Activated T-cell treated with anti-CD3 and anti-CD28 coated beads, Interleukin-2, amount 50 U/mL, for 4 hours (primary cell): ENCODE results near the gene IGFN1. TPM values are rescaled to one million over a fixed set of nuclear protein-coding genes. Genes with fewer than 3 reads are reported as not detected.

Experiments
- ATAC-seq, 2 donors: fragments of 200-7000 bp; cut with Tn5 transposase; one replicate each; pipeline ENCODE4 v1.10.0; 2021
- DNase-seq: peaks from one replicate; pipeline ENCODE4 v3.0.0-alpha.2; 2020
- H3K27me3 Mint-ChIP-seq: one replicate; pipeline ENCODE4 v1.8.0; 2021; ENCODE audit warnings: low read depth, mixed read lengths
- H3K36me3 Mint-ChIP-seq: one replicate; pipeline ENCODE4 v1.8.0; 2022; ENCODE audit warnings: mixed read lengths; ENCODE audit not compliant: insufficient read depth
- H3K4me1 Mint-ChIP-seq: one replicate; pipeline ENCODE4 v1.8.0; 2021; ENCODE audit warnings: low read depth, mixed read lengths
- H3K4me3 Mint-ChIP-seq: one replicate; pipeline ENCODE4 v1.8.0; 2021; ENCODE audit warnings: mild to moderate bottlenecking, moderate library complexity, mixed read lengths
- H3K9me3 Mint-ChIP-seq: one replicate; pipeline ENCODE4 v1.8.0; 2021; ENCODE audit warnings: mixed read lengths
- total RNA-seq, 3 donors: library from RNA; stranded (reverse); gene quantifications; one replicate each; pipeline ENCODE4 v1.2.1, GENCODE V29; 2021

Gene IGFN1
- total RNA-seq, 3 donors from 2014 or later, result not detected

DNA sequence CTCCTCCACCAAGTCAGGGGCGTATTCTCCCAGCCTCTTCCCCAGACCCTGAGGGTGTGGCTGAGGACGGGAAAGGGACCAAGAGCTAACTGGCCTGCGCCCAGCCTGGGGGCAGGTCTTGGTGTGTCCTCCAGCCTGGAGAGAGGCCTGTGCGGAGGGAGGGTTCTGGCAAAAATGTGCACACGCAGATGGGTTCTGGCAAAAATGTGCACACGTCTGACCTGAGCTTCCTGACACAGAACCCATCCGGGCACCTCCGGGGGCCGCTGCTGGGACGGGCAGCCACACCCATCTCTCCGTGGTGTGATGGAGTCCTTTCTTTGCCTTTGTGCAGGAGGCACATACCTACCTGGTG lies 69.6 kb downstream of the IGFN1 start:
- no peaks in the 10 kb centered on the region for H3K9me3 Mint-ChIP-seq
- peaks cover 3% of the 10 kb centered on the region for H3K4me1 Mint-ChIP-seq
- no peaks in the 10 kb centered on the region for H3K36me3 Mint-ChIP-seq
- no peak for ATAC-seq
- H3K27me3 Mint-ChIP-seq, result peaks cover 32% of the 10 kb centered on the region
- H3K4me3 Mint-ChIP-seq, result no peak overlapping the region
- no peak for DNase-seq

DNA sequence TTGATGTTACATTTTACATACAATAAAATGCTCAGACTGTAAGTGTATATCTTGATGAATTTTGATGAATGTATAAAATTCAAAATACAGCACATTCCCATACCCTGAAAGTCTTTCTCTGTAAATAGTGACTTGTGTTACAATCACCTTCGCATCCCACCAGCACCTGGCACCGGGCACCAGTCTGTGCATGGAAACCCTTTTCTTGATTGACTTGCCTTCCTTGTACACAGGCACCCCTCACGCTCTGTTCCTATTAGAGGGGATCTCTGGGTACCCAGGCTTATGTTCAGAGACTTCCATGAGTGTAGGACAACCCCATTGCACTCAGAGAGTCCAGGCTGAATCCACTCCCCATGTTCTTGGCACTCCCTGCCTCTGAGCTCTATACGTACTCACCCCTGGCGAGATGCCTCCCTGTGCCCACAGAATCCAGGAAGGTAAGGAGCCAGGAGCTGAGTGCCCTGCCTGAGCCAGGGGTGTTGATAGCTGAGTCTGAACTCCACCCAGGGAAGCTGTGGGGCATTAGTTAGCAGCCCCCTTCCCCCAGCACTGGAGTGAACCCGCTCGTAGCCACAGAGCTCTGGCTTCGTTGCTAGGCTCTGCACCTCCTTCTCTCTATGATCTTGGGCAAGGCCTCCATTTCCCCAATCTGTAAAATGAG lies 70.2 kb downstream of the IGFN1 start:
- H3K9me3 Mint-ChIP-seq, result no peaks in the 10 kb centered on the region
- H3K4me3 Mint-ChIP-seq, result no peak overlapping the region
- H3K27me3 Mint-ChIP-seq, result peaks cover 35% of the 10 kb centered on the region
- ATAC-seq (no peak), DNase-seq (no peak)
- H3K4me1 Mint-ChIP-seq, result peaks cover 3% of the 10 kb centered on the region
- H3K36me3 Mint-ChIP-seq, result no peaks in the 10 kb centered on the region

DNA sequence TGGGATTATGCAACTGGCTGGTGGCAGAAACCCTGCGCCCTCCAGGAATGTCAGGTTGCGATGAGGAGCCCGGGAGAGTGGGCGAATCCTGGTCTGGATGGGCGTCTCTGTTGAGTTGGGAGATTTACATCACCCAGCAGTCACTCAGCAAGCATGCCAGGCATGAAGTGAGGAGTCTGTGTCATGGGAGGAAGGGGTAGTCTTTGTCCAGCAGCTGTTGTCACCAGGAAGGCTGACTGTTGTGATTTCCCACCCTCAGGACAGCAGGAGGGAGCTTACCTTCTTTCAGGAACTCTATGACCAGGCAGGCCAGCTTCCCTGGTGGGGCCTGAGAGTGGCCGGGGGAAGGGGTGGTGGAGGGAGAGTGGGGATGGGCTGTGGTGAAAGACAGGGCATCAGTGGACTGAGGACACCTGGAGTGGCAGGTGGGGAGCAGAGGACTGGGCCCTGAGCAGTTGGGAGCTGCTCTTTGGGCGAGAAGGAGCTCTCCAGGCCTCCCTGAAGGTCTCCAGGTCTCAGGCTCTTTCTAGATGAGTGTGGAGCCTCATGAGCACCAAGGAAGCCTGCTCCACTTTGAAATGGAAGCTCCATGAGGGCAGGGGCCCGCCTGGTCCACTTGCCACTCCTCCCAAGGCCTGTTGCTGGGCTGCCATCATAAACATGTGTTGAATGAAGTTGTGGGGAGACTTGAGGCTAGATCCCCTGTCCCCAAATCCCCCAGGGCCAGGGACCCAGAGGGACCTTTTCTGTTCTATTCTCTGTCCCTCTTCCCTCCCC lies 71.3 kb downstream of the IGFN1 start:
- no peak for DNase-seq
- no peak for ATAC-seq
- H3K36me3 Mint-ChIP-seq, result no peaks in the 10 kb centered on the region
- H3K4me1 Mint-ChIP-seq, result peaks cover 3% of the 10 kb centered on the region
- no peak overlapping the region for H3K4me3 Mint-ChIP-seq
- H3K9me3 Mint-ChIP-seq, result no peaks in the 10 kb centered on the region
- peaks cover 39% of the 10 kb centered on the region for H3K27me3 Mint-ChIP-seq

DNA sequence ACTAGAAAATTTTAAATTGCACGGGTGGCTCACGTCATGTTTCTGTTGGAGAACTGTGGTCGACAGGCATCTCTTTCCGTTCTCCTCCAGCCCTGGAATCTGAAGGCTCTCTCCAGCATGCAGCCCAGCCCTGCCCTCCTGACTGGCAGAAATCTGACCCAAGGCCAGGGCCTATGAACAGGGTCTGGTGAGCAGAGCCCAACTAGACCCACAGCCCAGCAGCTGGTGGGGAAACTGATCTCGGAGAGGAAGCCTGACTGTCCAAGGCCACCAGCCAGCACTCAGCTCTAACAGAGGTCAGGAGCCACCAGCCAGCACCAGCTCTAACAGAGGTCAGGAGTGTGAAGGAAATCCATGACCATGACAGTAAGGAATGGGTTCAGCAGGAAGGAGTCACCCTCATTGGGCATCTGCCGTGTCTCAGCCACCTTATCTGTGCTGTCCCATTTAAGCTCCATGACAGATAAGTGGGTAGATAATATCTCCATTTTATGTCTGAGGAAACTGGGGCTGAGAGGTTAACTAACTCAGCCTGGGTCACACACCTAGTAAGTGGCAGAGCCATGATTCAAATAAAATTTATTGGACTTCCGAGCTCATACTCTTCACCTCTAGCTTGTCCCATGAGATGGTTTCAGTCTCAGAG lies 72.5 kb downstream of the IGFN1 start:
- peaks cover 45% of the 10 kb centered on the region for H3K27me3 Mint-ChIP-seq
- H3K9me3 Mint-ChIP-seq, result no peaks in the 10 kb centered on the region
- H3K4me1 Mint-ChIP-seq, result peaks cover 3% of the 10 kb centered on the region
- DNase-seq (no peak), ATAC-seq (no peak)
- H3K4me3 Mint-ChIP-seq, result no peak overlapping the region
- H3K36me3 Mint-ChIP-seq, result no peaks in the 10 kb centered on the region

DNA sequence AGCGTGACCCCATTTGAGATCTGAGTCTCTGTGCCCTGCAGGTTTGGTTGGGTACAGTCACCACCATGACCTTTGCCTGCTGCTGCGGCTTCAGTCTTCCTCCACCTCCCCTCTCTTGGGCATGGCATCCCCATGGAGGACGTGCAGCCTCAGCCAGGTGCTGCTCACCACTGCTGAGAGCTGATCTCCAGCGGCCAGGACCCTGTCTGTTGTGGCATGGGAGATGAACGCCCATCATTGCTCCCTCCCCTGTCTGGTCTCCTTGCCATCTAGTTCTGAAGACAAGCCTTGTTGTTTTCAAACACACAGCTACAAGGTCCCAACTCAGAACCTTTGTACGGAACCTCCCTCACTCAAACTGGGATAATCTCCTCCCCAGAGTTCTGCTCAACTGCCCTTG lies 73.4 kb downstream of the IGFN1 start:
- Mint-ChIP-seq H3K4me1 (peaks cover 3% of the 10 kb centered on the region), H3K27me3 (peaks cover 47% of the 10 kb centered on the region), H3K9me3 (no peaks in the 10 kb centered on the region), H3K4me3 (no peak overlapping the region), H3K36me3 (no peaks in the 10 kb centered on the region)
- no peak for DNase-seq
- ATAC-seq, result no peak

DNA sequence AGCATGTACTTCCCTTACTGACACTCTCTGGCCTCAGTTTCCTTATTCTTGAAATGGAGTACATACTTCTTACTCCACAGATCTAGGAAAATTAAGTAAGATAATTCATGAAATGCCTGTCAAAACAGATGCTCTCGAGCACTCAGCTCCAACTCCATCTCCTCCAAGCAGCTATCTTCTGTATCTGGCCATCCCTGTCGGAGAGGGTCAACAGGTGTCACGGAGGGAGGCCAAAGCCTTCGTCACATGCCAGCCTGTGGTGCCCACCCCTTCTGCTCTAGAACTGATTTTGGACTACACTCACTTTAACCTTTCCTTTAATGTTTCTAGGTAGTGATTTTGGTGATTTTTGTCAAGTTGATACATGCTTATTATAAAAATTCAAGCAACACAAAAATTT lies 73.9 kb downstream of the IGFN1 start:
- no peak for ATAC-seq
- H3K4me3 Mint-ChIP-seq, result no peak overlapping the region
- DNase-seq, result no peak
- H3K4me1 Mint-ChIP-seq, result peaks cover 3% of the 10 kb centered on the region
- no peaks in the 10 kb centered on the region for H3K36me3 Mint-ChIP-seq
- H3K27me3 Mint-ChIP-seq, result peaks cover 50% of the 10 kb centered on the region
- H3K9me3 Mint-ChIP-seq, result no peaks in the 10 kb centered on the region

DNA sequence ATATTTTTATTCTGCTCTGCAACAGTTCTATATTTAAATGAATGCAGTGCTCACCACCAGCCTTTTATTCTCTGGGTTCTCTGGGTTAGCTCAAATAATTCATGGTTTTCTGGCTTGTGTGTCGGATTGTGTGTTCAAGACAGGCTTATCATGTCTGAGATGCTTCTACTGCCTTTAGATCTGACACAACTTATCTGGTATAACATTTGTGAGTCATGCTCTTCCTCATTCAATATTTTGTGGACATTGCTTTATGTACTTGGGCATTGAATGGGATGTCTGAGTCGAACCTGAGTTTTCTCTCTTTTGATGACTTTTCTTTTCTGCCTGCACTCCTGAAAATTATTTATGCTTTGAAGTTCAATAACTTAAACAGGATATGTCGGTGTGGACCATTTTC lies 75.1 kb downstream of the IGFN1 start:
- no peaks in the 10 kb centered on the region for H3K36me3 Mint-ChIP-seq
- DNase-seq (no peak), ATAC-seq (no peak)
- H3K9me3 Mint-ChIP-seq, result no peaks in the 10 kb centered on the region
- no peaks in the 10 kb centered on the region for H3K4me1 Mint-ChIP-seq
- no peak overlapping the region for H3K4me3 Mint-ChIP-seq
- peaks cover 49% of the 10 kb centered on the region for H3K27me3 Mint-ChIP-seq

DNA sequence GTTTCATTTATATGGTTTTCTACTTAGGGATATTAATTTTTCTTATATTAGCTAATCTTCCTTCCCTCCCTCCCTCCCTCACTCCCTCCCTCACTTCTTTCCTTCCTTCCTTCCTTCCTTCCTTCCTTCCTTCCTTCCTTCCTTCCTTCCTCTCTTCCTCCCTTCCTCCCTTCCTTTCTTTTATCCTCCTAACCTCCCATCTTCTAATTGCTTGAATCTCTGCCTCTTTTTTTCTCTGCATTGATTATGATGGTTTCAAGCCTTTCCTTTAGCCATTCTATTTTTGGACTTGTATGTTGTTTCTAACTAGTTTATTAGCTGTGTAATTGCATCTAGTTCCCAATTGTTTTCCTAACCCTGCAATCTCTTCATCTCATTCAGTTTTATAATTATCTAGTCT lies 75.7 kb downstream of the IGFN1 start:
- Mint-ChIP-seq H3K27me3 (peaks cover 44% of the 10 kb centered on the region), H3K36me3 (no peaks in the 10 kb centered on the region), H3K4me1 (no peaks in the 10 kb centered on the region), H3K4me3 (no peak overlapping the region), H3K9me3 (no peaks in the 10 kb centered on the region)
- DNase-seq (no peak), ATAC-seq (no peak)

DNA sequence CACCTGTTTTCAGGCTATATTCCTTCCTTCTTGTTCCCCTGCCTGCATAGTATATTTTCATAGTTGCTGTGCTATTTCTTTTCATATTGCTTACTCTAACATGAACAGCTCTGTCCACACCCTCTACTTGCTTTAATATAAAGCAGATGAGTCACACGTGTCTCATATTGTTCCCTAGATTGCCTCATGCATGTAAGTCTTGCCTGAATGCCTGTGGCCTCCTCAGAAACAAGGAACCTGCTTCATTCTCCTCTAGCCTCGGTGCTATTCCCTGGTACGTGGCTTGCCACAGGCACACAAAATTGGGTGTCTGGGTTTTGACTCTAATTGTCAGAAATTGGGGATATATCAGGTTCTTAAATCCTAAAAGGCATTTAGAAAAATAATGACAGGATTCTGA lies 76.2 kb downstream of the IGFN1 start:
- Mint-ChIP-seq H3K9me3 (no peaks in the 10 kb centered on the region), H3K36me3 (no peaks in the 10 kb centered on the region), H3K4me3 (no peak overlapping the region), H3K27me3 (peaks cover 39% of the 10 kb centered on the region), H3K4me1 (no peaks in the 10 kb centered on the region)
- ATAC-seq (no peak), DNase-seq (no peak)

DNA sequence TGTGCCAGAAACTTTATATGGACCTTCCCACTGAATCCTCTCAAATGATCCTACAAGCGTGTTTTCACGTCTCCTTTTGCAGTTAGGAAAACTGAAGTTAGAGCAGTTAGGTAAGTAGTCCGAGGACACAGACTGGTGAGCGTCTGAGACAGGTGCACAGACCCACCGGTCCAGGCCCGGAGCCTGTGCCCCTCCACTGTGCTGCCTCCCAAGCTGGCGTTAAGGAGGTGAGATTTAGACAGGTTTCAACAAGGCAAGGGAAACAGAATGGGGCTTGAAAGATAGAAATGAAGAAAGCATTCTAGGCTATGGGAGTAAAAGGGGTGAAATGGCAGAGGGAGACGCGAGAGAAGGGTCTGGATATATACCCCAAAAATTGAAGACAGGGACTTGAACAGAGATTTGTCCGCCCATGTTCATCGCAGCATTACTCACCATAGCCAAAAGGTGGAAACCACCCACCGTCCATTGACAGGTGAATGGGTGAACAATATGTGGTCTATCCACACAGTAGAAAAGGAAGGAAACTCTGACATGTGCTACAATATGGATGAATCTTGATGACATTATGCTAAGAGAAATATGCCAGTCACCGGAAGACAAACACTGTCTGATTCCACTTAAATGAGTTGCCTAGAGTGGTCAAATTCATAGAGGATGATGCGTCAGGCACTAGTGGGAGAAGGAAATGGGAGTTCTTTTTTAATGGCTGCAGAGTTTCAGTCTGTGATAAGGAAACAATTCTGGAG lies 77.0 kb downstream of the IGFN1 start:
- Mint-ChIP-seq H3K27me3 (peaks cover 38% of the 10 kb centered on the region), H3K4me1 (no peaks in the 10 kb centered on the region), H3K4me3 (no peak overlapping the region), H3K36me3 (no peaks in the 10 kb centered on the region), H3K9me3 (no peaks in the 10 kb centered on the region)
- DNase-seq, result no peak
- no peak for ATAC-seq

DNA sequence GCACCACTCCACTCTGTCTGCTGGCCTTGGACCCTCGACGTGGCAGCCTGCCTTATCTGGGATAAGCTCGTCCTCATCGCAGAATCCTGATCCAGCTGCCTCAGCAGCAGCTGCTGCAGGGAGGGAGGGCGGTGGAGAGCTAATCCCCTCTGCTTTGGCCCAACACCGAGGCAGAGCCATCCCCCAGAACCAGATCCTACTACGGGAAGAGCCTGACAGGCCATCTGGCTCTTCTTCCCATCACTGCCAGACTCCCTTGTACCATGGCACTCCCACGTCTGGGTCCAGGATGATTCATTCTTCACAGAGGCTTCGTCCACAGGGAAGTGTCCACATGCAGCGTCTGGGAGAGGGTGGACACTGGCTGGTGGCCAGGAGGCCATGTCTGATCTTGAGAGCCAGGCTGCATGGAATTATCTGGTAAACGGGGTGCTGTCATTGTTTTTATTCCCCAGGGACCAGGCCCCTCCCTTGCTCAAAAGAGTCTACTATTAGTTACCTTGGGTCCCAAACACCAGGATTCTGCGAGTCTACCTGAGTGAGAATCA lies 78.1 kb downstream of the IGFN1 start:
- H3K36me3 Mint-ChIP-seq, result no peaks in the 10 kb centered on the region
- H3K4me3 Mint-ChIP-seq, result no peak overlapping the region
- ATAC-seq, result no peak
- H3K27me3 Mint-ChIP-seq, result peaks cover 31% of the 10 kb centered on the region
- H3K9me3 Mint-ChIP-seq, result no peaks in the 10 kb centered on the region
- H3K4me1 Mint-ChIP-seq, result no peaks in the 10 kb centered on the region
- no peak for DNase-seq

DNA sequence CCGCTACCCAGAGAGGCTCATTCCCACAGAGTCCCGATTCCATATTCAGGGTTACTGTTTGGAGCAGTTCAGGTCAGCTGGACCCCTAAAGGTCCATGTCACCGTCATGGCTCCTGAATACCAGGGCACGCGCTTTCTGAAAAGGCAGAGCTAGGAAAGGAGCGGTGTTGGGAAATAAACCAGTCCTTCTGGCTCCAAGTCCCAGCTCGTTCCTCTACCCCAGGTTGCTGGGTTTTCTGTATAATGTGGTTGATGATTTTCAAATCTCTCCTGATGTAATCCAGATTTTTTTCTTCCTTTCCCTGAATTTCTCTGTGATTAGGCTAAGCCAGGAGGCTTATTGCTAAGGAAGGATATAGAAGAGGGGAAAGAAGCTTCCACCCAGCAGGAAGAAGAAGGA lies 78.7 kb downstream of the IGFN1 start:
- Mint-ChIP-seq H3K4me3 (no peak overlapping the region), H3K9me3 (no peaks in the 10 kb centered on the region), H3K4me1 (no peaks in the 10 kb centered on the region), H3K27me3 (peaks cover 27% of the 10 kb centered on the region), H3K36me3 (no peaks in the 10 kb centered on the region)
- no peak for DNase-seq
- ATAC-seq, result no peak

DNA sequence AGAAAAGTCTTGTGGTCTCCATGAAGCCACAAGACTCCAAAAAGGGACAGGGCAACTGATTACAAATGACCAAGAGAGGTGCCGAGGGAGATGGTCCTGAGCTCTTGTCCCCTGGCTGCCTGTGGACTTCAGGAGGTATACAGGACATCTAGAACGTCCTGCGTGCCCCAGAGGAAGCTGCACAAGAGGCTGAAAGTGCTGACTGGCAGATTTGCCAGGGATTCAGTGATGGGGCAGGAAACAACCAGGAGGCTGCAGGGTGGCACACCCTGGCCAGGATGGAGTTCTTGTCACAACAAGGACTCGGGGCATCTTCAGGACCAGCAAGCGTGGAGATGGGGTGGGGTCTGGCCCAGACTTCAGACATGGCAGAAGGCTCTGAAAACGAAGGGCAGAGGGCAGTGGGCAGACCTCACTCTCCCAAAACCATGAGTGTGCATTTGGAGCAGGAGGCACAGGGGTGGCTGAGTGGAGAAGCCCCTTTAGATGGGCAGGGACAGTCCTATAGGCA lies 79.3 kb downstream of the IGFN1 start:
- ATAC-seq (no peak), DNase-seq (no peak)
- H3K36me3 Mint-ChIP-seq, result no peaks in the 10 kb centered on the region
- H3K4me1 Mint-ChIP-seq, result no peaks in the 10 kb centered on the region
- no peaks in the 10 kb centered on the region for H3K9me3 Mint-ChIP-seq
- peaks cover 25% of the 10 kb centered on the region for H3K27me3 Mint-ChIP-seq
- H3K4me3 Mint-ChIP-seq, result no peak overlapping the region
